SH-SY5Y (cell line): Measurements from ENCODE around the gene PABPC1L.

ENCODE experiments used
- GATA2 ChIP-seq: IDR thresholded peaks from 2 replicates; pipeline ENCODE4 v1.6.1; 2011; ENCODE audit warnings: mild to moderate bottlenecking, low read depth, low read length
- GATA3 ChIP-seq: IDR thresholded peaks from 2 replicates; pipeline ENCODE4 v1.6.1; 2011; ENCODE audit warnings: low read depth, mild to moderate bottlenecking, low read length, moderate library complexity

DNA sequence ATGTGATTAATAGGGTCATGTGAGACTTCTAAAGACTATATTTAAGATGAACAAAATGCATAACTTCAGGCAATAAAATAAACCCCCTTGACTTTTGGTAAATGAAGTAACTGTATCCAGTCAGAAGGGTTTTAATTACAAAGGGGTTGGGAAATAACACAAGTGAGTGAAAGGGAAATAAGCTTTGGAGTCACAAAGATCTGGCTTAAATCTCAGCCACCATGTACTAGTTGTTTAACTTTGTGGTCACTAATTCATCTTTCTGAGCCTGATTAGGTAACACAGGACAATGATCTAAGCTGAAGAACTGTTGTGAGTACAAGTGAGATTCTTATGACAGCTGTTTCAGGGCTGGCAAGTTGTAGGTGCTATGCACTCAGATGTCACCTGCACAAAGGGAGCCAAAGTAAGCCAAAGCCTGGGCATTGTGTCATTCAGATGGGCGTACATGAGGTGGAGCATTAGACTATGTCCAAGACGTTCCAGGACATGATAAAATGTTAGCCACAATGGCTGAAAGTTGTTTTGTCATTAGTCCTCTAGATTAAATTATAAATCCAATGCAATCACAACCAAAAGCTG lies 36.5 kb downstream of the PABPC1L start:
- TF ChIP-seq GATA2 (no peak), GATA3 (no peak)
